Transverse colon (tissue), 4 donors: ENCODE results near the gene IFNGR1. TPM values are rescaled to one million over a fixed set of nuclear protein-coding genes. Genes with fewer than 3 reads are reported as not detected.

ENCODE experiments used
- DNase-seq: peaks from one replicate; pipeline ENCODE4 v3.0.0-alpha.2; 2019
- H3K27ac ChIP-seq, 4 donors: fragments of 200-600 bp; sonication (generic); 2 replicates each; pipeline ENCODE4 v1.5.1; 2016 to 2018; ENCODE audit warnings: inconsistent platforms in 4 of 4
- H3K27me3 ChIP-seq: fragments of 200-600 bp; sonication (generic); 2 replicates; pipeline ENCODE4 v1.5.1; 2017; ENCODE audit warnings: inconsistent platforms
- H3K36me3 ChIP-seq, 4 donors: fragments of 200-600 bp; sonication (generic); 2 replicates each; pipeline ENCODE4 v1.5.1; 2017 to 2019; ENCODE audit warnings: inconsistent platforms in 4 of 4
- H3K4me1 ChIP-seq, 4 donors: fragments of 200-600 bp; sonication (generic); 2 replicates each; pipeline ENCODE4 v1.5.1; 2017 to 2020; ENCODE audit warnings: inconsistent platforms in 4 of 4
- H3K4me3 ChIP-seq, 4 donors: fragments of 200-600 bp; sonication (generic); 1 replicate in 1 of 4; 2 replicates in 3 of 4; pipeline versions ENCODE4 v1.5.1 to v1.6.1; 2017 to 2019; ENCODE audit warnings: inconsistent platforms in 4 of 4
- H3K9me3 ChIP-seq, 2 donors: fragments of 200-600 bp; sonication (generic); 2 replicates each; pipeline ENCODE4 v1.5.1; 2017 to 2019; ENCODE audit warnings: inconsistent platforms in 2 of 2
- EP300 ChIP-seq: sonication (generic); formaldehyde crosslinking; IDR thresholded peaks from one replicate; pipeline ENCODE4 v1.6.1; 2017; ENCODE audit warnings: antibody characterized with exemption, low read depth
- POLR2A ChIP-seq: fragments of 450-650 bp; IDR thresholded peaks from one replicate; pipeline ENCODE4 v1.6.1; 2016; ENCODE audit warnings: antibody characterized with exemption, mild to moderate bottlenecking, moderate library complexity
- POLR2AphosphoS5 ChIP-seq, 3 donors: sonication (generic); formaldehyde crosslinking; IDR thresholded peaks; one replicate each; pipeline ENCODE4 v1.6.1; 2016; ENCODE audit warnings: antibody characterized with exemption in 3 of 3
- WGBS, 2 donors: methylation state at CpG; one replicate each; pipeline ENCODE4 v1.1.5; 2018; ENCODE audit warnings: low coverage in 1 of 2; 5-methylcytosine and 5-hydroxymethylcytosine counted together
- in situ Hi-C, 4 donors: fragments of 200-750 bp; cut with MboI; loops; one replicate each; pipeline versions ENCODE4 v1.15.0 to v1.15.1; 2017; ENCODE audit warnings: low sequenced_read_pairs in 3 of 4, low pct_ligation_motif_present in 1 of 4, low pct_unique_long_range_greater_than_20kb in 1 of 4
- intact Hi-C: fragments of 100-400 bp; cut with DNase I; formaldehyde crosslinking; loops from one replicate; pipeline ENCODE4 v1.15.1; 2023; ENCODE audit warnings: low total_unique reads
- total RNA-seq, 4 donors: library from RNA; depleted of rRNA; stranded (reverse); fragments of >200 nt; gene quantifications; one replicate each; pipeline ENCODE4 v1.1.0, GENCODE V29; 2016
- TF ChIP-seq, protein P1 (sequence below), 5 experiments: fragments of 200-600 bp in 3 of 5; fragments of 450-650 bp in 2 of 5; sonication (generic) in 3 of 5; IDR thresholded peaks; 1 replicate in 2 of 5; 2 replicates in 3 of 5; pipeline ENCODE4 v1.5.1; 2016 to 2017; ENCODE audit warnings: antibody characterized with exemption in 5 of 5, inconsistent platforms in 3 of 5, mild to moderate bottlenecking in 2 of 5, moderate library complexity in 1 of 5

IFNGR1 gene
- total RNA-seq, 4 donors from 2014 or later: 7.0 to 116 (median 86.8) TPM

DNA sequence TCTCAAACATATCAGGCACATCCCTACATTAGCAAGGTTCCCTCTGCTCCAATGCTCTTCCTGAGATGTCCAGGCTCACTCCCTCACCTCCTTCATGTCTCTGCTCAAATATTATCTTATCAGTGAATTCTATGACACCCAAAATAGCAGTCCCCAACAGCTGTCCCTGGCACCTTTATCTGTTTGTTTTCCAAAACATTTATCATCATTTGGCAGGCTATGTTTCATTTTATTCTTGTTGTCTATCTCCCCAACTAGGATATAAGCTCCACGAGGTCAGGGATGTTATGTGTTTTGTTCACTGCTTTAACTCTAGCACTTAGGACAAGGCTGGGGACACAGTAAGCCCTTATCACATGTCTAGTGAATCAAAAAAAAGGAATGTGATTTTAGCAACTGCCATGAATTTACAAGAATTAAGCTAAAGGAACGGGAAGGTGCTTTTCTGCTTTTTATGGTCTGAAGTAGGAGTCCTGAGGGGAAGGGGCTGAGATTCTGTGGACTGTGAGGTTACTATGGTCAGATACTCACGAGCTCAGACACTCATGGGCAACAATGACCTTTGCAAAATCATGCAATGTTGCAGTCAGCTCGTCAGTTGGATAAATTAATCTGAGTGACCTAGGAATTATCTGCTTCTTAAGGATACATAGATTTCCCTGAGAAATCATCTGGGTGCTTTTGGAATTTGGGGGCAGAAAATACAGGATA, 43.9 kb downstream of the IFNGR1 start:
- Histone ChIP-seq H3K9me3 (no peaks in the 10 kb centered on the region), H3K4me3 (no peak overlapping the region), H3K4me1 (no peaks in the 10 kb centered on the region), H3K27me3 (no peaks in the 10 kb centered on the region), H3K27ac (no peak overlapping the region), H3K36me3 (no peaks in the 10 kb centered on the region)
- intact Hi-C loops (no loop called here), in situ Hi-C loops (no loop called here)
- TF ChIP-seq POLR2AphosphoS5 (IDR thresholded peaks at IDR 0.05) (no peak), POLR2A (no peak), EP300 (no peak)
- TF ChIP-seq, protein P1, sequence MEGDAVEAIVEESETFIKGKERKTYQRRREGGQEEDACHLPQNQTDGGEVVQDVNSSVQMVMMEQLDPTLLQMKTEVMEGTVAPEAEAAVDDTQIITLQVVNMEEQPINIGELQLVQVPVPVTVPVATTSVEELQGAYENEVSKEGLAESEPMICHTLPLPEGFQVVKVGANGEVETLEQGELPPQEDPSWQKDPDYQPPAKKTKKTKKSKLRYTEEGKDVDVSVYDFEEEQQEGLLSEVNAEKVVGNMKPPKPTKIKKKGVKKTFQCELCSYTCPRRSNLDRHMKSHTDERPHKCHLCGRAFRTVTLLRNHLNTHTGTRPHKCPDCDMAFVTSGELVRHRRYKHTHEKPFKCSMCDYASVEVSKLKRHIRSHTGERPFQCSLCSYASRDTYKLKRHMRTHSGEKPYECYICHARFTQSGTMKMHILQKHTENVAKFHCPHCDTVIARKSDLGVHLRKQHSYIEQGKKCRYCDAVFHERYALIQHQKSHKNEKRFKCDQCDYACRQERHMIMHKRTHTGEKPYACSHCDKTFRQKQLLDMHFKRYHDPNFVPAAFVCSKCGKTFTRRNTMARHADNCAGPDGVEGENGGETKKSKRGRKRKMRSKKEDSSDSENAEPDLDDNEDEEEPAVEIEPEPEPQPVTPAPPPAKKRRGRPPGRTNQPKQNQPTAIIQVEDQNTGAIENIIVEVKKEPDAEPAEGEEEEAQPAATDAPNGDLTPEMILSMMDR (IDR thresholded peaks at IDR 0.05): no peak
- 41 to 46% methylated on average over 4 of the region's 4 CpGs for WGBS, 2 donors
- no peak for DNase-seq

- intact Hi-C loops (no loop called here), in situ Hi-C loops (no loop called here)
- TF ChIP-seq EP300 (no peak), POLR2A (no peak), POLR2AphosphoS5 (IDR thresholded peaks at IDR 0.05) (no peak)
- TF ChIP-seq, protein P1 (IDR thresholded peaks at IDR 0.05): no peak
- no peak within 1 kb of the TSS for H3K4me3 ChIP-seq
- 88 to 89% methylated on average over 4 of the region's 4 CpGs for WGBS, 2 donors
- H3K27ac ChIP-seq: no peak within 1 kb of the TSS
- no peaks in the 10 kb centered on the region for H3K9me3 ChIP-seq
- no peaks in the 10 kb centered on the region for H3K27me3 ChIP-seq
- H3K36me3 ChIP-seq: no peaks in the 10 kb centered on the region
- H3K4me1 ChIP-seq: no peaks in the 10 kb centered on the region
- no peak for DNase-seq
Measured at GRCh38 chr6:137173501-137173900, 45.7 kb downstream of the IFNGR1 start, which contains the start of gene IL22RA2. IL22RA2 (minus strand) TSS chr6:137173644; CDS start chr6:137161749, 11,895 bp downstream.

DNA sequence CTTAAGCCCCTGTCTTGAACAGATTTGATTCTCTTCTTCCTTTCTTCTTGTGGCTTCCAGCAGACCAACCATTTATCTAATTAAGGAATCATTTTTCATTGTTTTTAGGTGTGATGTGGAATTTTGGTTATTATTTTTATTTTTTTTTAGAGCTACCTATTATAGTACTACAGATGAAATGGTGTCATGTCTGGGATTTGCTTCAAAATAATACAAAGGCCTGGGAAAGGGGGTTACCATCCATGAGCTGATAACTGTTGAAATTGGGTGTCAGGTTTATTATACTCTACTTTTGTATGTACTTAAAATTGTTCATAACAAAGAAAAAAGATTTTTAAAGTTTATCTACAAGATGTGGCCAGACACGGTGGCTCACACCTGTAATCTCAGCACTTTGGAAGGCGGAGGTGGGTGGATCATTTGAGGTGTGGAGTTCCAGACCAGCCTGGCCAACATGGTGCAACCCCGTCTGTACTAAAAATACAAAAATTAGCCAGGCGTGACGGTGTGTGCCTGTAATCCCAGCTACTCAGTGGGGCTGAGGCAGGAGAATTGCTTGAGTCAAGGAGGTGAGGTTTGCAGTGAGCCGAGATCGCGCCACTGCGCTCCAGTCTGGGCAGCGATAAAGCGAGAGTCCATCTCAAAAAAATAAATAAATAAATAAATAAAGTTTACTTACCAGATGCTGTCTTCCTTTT, 46.3 kb downstream of the IFNGR1 start:
- TF ChIP-seq POLR2AphosphoS5 (IDR thresholded peaks at IDR 0.05) (no peak), POLR2A (no peak), EP300 (no peak)
- TF ChIP-seq, protein P1 (IDR thresholded peaks at IDR 0.05): no peak
- Histone ChIP-seq H3K4me3 (no peak overlapping the region), H3K9me3 (no peaks in the 10 kb centered on the region), H3K27ac (no peak overlapping the region), H3K36me3 (no peaks in the 10 kb centered on the region), H3K4me1 (no peaks in the 10 kb centered on the region), H3K27me3 (no peaks in the 10 kb centered on the region)
- 91 to 99% methylated on average over 11 of the region's 11 CpGs for WGBS, 2 donors
- DNase-seq: no peak
- intact Hi-C loops (no loop called here), in situ Hi-C loops (no loop called here)

GRCh38 chr6:137171824-137172733, 47.1 kb downstream of the IFNGR1 start:
- no peak overlapping the region for H3K4me3 ChIP-seq
- no peak for DNase-seq
- no peaks in the 10 kb centered on the region for H3K27me3 ChIP-seq
- no peaks in the 10 kb centered on the region for H3K9me3 ChIP-seq
- no peak for TF ChIP-seq POLR2AphosphoS5 (IDR thresholded peaks at IDR 0.05)
- no peak for TF ChIP-seq POLR2A
- TF ChIP-seq, protein P1 (IDR thresholded peaks at IDR 0.05): no peak
- TF ChIP-seq EP300: no peak
- in situ Hi-C loops (no loop called here), intact Hi-C loops (no loop called here)
- H3K36me3 ChIP-seq: no peaks in the 10 kb centered on the region
- 59 to 68% methylated on average over 13 of the region's 13 CpGs for WGBS, 2 donors
- no peaks in the 10 kb centered on the region for H3K4me1 ChIP-seq
- no peak overlapping the region for H3K27ac ChIP-seq
